Suprapubic skin (tissue), 4 donors: ENCODE data around the gene DEPDC5. TPM values are rescaled to one million over a fixed set of nuclear protein-coding genes. Genes with fewer than 3 reads are reported as not detected.

Source experiments
- DNase-seq, 2 donors: peaks; one replicate each; pipeline ENCODE4 v3.0.0-alpha.2; 2019; ENCODE audit warnings: low spot score in 2 of 2
- H3K27ac ChIP-seq: fragments of 200-600 bp; sonication (generic); one replicate; pipeline ENCODE4 v1.5.1; 2019
- H3K27me3 ChIP-seq: fragments of 200-600 bp; sonication (generic); one replicate; pipeline ENCODE4 v1.5.1; 2019
- H3K36me3 ChIP-seq: fragments of 200-600 bp; sonication (generic); one replicate; pipeline ENCODE4 v1.5.1; 2019
- H3K4me1 ChIP-seq: fragments of 200-600 bp; sonication (generic); one replicate; pipeline ENCODE4 v1.5.1; 2019
- H3K4me3 ChIP-seq: fragments of 200-600 bp; sonication (generic); one replicate; pipeline ENCODE4 v1.5.1; 2019; ENCODE audit warnings: mild to moderate bottlenecking
- H3K9me3 ChIP-seq: fragments of 200-600 bp; sonication (generic); one replicate; pipeline ENCODE4 v1.5.1; 2019
- CTCF ChIP-seq, 2 donors: fragments of 200-600 bp in 1 of 2; fragments of 450-650 bp in 1 of 2; sonication (generic) in 1 of 2; IDR thresholded peaks; one replicate each; pipeline ENCODE4 v1.5.1; 2016 to 2019; ENCODE audit warnings: antibody characterized with exemption in 2 of 2, mild to moderate bottlenecking in 1 of 2, moderate library complexity in 1 of 2
- EP300 ChIP-seq: sonication (generic); formaldehyde crosslinking; IDR thresholded peaks from one replicate; pipeline ENCODE4 v1.6.1; 2017; ENCODE audit warnings: antibody characterized with exemption
- POLR2A ChIP-seq, 2 donors: fragments of 450-650 bp; IDR thresholded peaks; one replicate each; pipeline ENCODE4 v1.6.1; 2017; ENCODE audit warnings: antibody characterized with exemption in 2 of 2, mild to moderate bottlenecking in 2 of 2, moderate library complexity in 2 of 2
- POLR2AphosphoS5 ChIP-seq, 3 donors: sonication (generic); formaldehyde crosslinking; IDR thresholded peaks; one replicate each; pipeline ENCODE4 v1.6.1; 2017; ENCODE audit warnings: antibody characterized with exemption in 3 of 3
- WGBS: methylation state at CpG from one replicate; pipeline ENCODE4 v1.1.5; 2018; 5-methylcytosine and 5-hydroxymethylcytosine counted together
- total RNA-seq, 4 donors: library from RNA; depleted of rRNA; stranded (reverse); fragments of >200 nt; gene quantifications; one replicate each; pipeline ENCODE4 v1.1.0, GENCODE V29; 2016

DEPDC5 gene
- total RNA-seq, 4 donors from 2014 or later = 10.2 to 35.6 (median 15.5) TPM

DNA sequence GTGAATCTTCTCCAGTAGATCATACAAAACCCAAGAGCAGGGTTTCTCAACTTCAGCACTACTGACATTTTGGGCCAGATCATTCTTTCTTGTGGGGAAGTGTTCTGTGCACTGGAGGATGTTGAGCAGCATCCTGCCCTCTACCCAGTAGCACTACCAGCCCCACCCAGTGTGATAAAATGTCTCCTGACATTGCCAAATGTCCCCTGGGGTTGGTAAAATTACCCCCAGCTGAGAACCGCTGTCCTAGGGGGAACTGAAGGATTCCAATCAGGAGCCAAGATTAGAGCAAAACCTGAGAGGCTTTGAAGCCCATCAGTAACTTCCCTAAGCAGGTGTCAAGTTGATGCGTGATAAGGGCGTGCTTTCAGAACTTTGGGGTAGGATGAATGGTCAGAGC lies 129.2 kb downstream of the DEPDC5 start:
- H3K4me1 ChIP-seq = no peaks in the 10 kb centered on the region
- H3K9me3 ChIP-seq = no peaks in the 10 kb centered on the region
- WGBS = 77% methylated on average over 3 of the region's 3 CpGs
- no peak overlapping the region for H3K27ac ChIP-seq
- no peak for DNase-seq
- peaks cover 39% of the 10 kb centered on the region for H3K36me3 ChIP-seq
- H3K4me3 ChIP-seq = no peak overlapping the region
- no peaks in the 10 kb centered on the region for H3K27me3 ChIP-seq
- TF ChIP-seq POLR2A (IDR thresholded peaks at IDR 0.05) (no peak), POLR2AphosphoS5 (IDR thresholded peaks at IDR 0.05) (no peak), CTCF (IDR thresholded peaks at IDR 0.05) (no peak), EP300 (no peak)

DNA sequence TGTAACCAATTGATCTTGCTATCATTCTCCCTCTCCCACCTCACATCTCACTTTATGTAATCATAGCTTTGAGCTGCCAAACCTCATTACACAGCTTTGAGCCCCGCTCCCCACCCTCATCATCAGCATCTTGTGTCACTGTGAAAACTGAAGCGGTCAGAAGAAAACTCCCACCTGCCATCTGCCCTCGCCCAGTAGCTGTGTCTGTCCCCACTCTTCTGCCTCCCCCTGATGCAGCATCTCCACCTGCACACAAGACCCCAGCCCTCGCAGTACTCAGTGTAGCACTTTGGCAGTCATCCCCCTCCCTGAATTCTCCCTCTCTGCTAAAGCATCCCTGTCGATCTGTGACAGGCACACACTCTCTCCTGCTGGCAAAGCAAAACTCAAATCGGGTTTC lies 130.2 kb downstream of the DEPDC5 start:
- DNase-seq = no peak
- Histone ChIP-seq H3K27me3 (no peaks in the 10 kb centered on the region), H3K27ac (no peak overlapping the region), H3K9me3 (no peaks in the 10 kb centered on the region), H3K4me3 (no peak overlapping the region), H3K4me1 (no peaks in the 10 kb centered on the region), H3K36me3 (peaks cover 39% of the 10 kb centered on the region)
- WGBS = 98% methylated on average over 6 of the region's 6 CpGs
- TF ChIP-seq POLR2AphosphoS5 (IDR thresholded peaks at IDR 0.05) = no peak
- TF ChIP-seq EP300 = no peak
- no peak for TF ChIP-seq POLR2A (IDR thresholded peaks at IDR 0.05)
- TF ChIP-seq CTCF (IDR thresholded peaks at IDR 0.05) = no peak

GRCh38 chr22:31891366-31892079 lies 137.7 kb downstream of the DEPDC5 start:
- H3K27ac ChIP-seq = no peak overlapping the region
- WGBS = 87% methylated on average over 5 of the region's 5 CpGs

DNA sequence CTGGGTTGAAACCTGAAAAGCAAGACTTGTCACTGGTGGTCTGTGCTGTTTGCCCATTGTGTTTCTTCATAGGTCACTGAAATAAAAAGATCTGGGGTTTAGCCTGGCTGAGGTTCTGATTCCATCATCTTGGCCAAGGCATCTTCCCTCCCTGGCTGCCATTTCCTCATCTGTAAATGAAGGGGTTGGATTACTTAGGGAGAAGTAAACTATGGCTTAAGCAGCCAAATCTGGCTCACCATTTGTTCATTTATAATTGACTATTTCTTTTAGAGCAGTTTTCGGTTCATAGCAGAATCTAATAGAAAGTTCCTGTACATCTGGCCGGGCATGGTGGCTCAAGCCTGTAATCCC lies 138.2 kb downstream of the DEPDC5 start:
- no peak for TF ChIP-seq CTCF (IDR thresholded peaks at IDR 0.05)
- no peak for TF ChIP-seq POLR2A (IDR thresholded peaks at IDR 0.05)
- TF ChIP-seq EP300 = no peak
- TF ChIP-seq POLR2AphosphoS5 (IDR thresholded peaks at IDR 0.05) = no peak
- no peaks in the 10 kb centered on the region for H3K27me3 ChIP-seq
- no peaks in the 10 kb centered on the region for H3K9me3 ChIP-seq
- DNase-seq = no peak
- no peaks in the 10 kb centered on the region for H3K4me1 ChIP-seq
- H3K36me3 ChIP-seq = peaks cover 26% of the 10 kb centered on the region
- H3K27ac ChIP-seq = no peak overlapping the region
- H3K4me3 ChIP-seq = no peak overlapping the region
- 95% methylated on average over 2 of the region's 2 CpGs for WGBS

More at GRCh38 chr22:31891366-31892079, 137.7 kb downstream of the DEPDC5 start:
- H3K4me3 ChIP-seq = no peak overlapping the region
- H3K4me1 ChIP-seq = no peaks in the 10 kb centered on the region
- H3K9me3 ChIP-seq = no peaks in the 10 kb centered on the region
- DNase-seq = no peak
- peaks cover 24% of the 10 kb centered on the region for H3K36me3 ChIP-seq
- TF ChIP-seq POLR2A (IDR thresholded peaks at IDR 0.05) (no peak), CTCF (IDR thresholded peaks at IDR 0.05) (no peak), POLR2AphosphoS5 (IDR thresholded peaks at IDR 0.05) (no peak), EP300 (no peak)
- no peaks in the 10 kb centered on the region for H3K27me3 ChIP-seq

- WGBS = 93% methylated on average over 6 of the region's 6 CpGs
- Histone ChIP-seq H3K27ac (no peak overlapping the region), H3K4me3 (no peak overlapping the region), H3K4me1 (no peaks in the 10 kb centered on the region), H3K36me3 (peaks cover 40% of the 10 kb centered on the region), H3K27me3 (no peaks in the 10 kb centered on the region), H3K9me3 (no peaks in the 10 kb centered on the region)
- DNase-seq = no peak
- TF ChIP-seq POLR2AphosphoS5 (IDR thresholded peaks at IDR 0.05) (no peak), EP300 (no peak), POLR2A (IDR thresholded peaks at IDR 0.05) (no peak), CTCF (IDR thresholded peaks at IDR 0.05) (no peak)
Measured at GRCh38 chr22:31893460-31893859, 139.6 kb downstream of the DEPDC5 start.
